SK-N-SH treated with all-trans-retinoic acid at 6 μM for 48 hours (cell line): Measurements from ENCODE around the gene STPG1.

Experiments used
- ARNTL ChIP-seq: fragments of 450-650 bp; formaldehyde crosslinking; IDR thresholded peaks from 2 replicates; pipeline ENCODE4 v1.5.0; 2020; ENCODE audit warnings: low read depth, mild to moderate bottlenecking, moderate library complexity, borderline replicate concordance
- CSDC2 ChIP-seq: fragments of 250-450 bp; sonication (Bioruptor Pico); IDR thresholded peaks from 2 replicates; pipeline ENCODE4 v1.5.0; 2020; ENCODE audit warnings: mild to moderate bottlenecking, moderate library complexity
- ESRRG ChIP-seq: fragments of 250-450 bp; sonication (Bioruptor Pico); IDR thresholded peaks from 2 replicates; pipeline ENCODE4 v1.6.1; 2021; ENCODE audit warnings: mild to moderate bottlenecking
- GLIS3 ChIP-seq: fragments of 250-450 bp; sonication (Bioruptor Pico); IDR thresholded peaks from 2 replicates; pipeline ENCODE4 v1.5.0; 2020; ENCODE audit warnings: mild to moderate bottlenecking, moderate library complexity
- PPARA ChIP-seq: fragments of 250-450 bp; sonication (Bioruptor Pico); IDR thresholded peaks from 2 replicates; pipeline ENCODE4 v1.5.0; 2020; ENCODE audit warnings: mild to moderate bottlenecking, borderline replicate concordance
- RARB ChIP-seq: fragments of 250-450 bp; sonication (Bioruptor Pico); IDR thresholded peaks from 2 replicates; pipeline ENCODE4 v1.8.0; 2021; ENCODE audit warnings: mild to moderate bottlenecking, moderate library complexity
- TCF4 ChIP-seq: fragments of 250-450 bp; sonication (Bioruptor Pico); IDR thresholded peaks from 2 replicates; pipeline ENCODE4 v1.8.0; 2021; ENCODE audit warnings: mild to moderate bottlenecking, moderate library complexity, borderline replicate concordance
- ZFP3 ChIP-seq: fragments of 250-450 bp; sonication (Bioruptor Pico); IDR thresholded peaks from 2 replicates; pipeline ENCODE4 v1.5.0; 2020; ENCODE audit warnings: mild to moderate bottlenecking, moderate library complexity
- ZFP30 ChIP-seq: fragments of 450-650 bp; formaldehyde crosslinking; IDR thresholded peaks from 2 replicates; pipeline ENCODE4 v1.5.0; 2022; ENCODE audit warnings: mild to moderate bottlenecking, moderate library complexity
- ZNF565 ChIP-seq: fragments of 450-650 bp; formaldehyde crosslinking; conservative IDR thresholded peaks from 2 replicates; pipeline ENCODE4 v1.5.0; 2020; ENCODE audit warnings: low read depth, mild to moderate bottlenecking, moderate library complexity
- ZNF70 ChIP-seq: fragments of 450-650 bp; formaldehyde crosslinking; IDR thresholded peaks from 2 replicates; pipeline ENCODE4 v1.5.0; 2020; ENCODE audit warnings: mild to moderate bottlenecking, moderate library complexity
- TF ChIP-seq, protein P1 (sequence below): fragments of 250-450 bp; sonication (Bioruptor Pico); IDR thresholded peaks from 2 replicates; pipeline ENCODE4 v1.8.0; 2020; ENCODE audit warnings: mild to moderate bottlenecking, moderate library complexity, borderline replicate concordance
- TF ChIP-seq, protein P2 (sequence below): fragments of 250-450 bp; sonication (Bioruptor Pico); IDR thresholded peaks from 2 replicates; pipeline ENCODE4 v1.8.0; 2021; ENCODE audit warnings: low read depth, mild to moderate bottlenecking, moderate library complexity, borderline replicate concordance
- TF ChIP-seq, protein P3 (sequence below): fragments of 250-450 bp; sonication (Bioruptor Pico); IDR thresholded peaks from 2 replicates; pipeline ENCODE4 v1.5.1; 2021; ENCODE audit warnings: mild to moderate bottlenecking, moderate library complexity

GRCh38 chr1:24403806-24404205 lies 9.8 kb downstream of the STPG1 start:
- TF ChIP-seq ZFP3 (CRISPR knock-in tag), result no peak
- TF ChIP-seq TCF4 (CRISPR knock-in tag), result no peak
- TF ChIP-seq ZNF70 (CRISPR knock-in tag), result no peak
- TF ChIP-seq, protein P1, sequence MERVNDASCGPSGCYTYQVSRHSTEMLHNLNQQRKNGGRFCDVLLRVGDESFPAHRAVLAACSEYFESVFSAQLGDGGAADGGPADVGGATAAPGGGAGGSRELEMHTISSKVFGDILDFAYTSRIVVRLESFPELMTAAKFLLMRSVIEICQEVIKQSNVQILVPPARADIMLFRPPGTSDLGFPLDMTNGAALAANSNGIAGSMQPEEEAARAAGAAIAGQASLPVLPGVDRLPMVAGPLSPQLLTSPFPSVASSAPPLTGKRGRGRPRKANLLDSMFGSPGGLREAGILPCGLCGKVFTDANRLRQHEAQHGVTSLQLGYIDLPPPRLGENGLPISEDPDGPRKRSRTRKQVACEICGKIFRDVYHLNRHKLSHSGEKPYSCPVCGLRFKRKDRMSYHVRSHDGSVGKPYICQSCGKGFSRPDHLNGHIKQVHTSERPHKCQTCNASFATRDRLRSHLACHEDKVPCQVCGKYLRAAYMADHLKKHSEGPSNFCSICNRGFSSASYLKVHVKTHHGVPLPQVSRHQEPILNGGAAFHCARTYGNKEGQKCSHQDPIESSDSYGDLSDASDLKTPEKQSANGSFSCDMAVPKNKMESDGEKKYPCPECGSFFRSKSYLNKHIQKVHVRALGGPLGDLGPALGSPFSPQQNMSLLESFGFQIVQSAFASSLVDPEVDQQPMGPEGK (CRISPR knock-in tag), result no peak
- TF ChIP-seq GLIS3, result no peak
- no peak for TF ChIP-seq PPARA
- TF ChIP-seq ARNTL (CRISPR knock-in tag), result no peak
- TF ChIP-seq ZFP30 (CRISPR knock-in tag), result no peak
- TF ChIP-seq, protein P2, sequence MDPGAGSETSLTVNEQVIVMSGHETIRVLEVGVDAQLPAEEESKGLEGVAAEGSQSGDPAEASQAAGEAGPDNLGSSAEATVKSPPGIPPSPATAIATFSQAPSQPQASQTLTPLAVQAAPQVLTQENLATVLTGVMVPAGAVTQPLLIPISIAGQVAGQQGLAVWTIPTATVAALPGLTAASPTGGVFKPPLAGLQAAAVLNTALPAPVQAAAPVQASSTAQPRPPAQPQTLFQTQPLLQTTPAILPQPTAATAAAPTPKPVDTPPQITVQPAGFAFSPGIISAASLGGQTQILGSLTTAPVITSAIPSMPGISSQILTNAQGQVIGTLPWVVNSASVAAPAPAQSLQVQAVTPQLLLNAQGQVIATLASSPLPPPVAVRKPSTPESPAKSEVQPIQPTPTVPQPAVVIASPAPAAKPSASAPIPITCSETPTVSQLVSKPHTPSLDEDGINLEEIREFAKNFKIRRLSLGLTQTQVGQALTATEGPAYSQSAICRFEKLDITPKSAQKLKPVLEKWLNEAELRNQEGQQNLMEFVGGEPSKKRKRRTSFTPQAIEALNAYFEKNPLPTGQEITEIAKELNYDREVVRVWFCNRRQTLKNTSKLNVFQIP (CRISPR knock-in tag), result no peak
- no peak for TF ChIP-seq CSDC2
- no peak for TF ChIP-seq RARB (CRISPR knock-in tag)
- TF ChIP-seq, protein P3, sequence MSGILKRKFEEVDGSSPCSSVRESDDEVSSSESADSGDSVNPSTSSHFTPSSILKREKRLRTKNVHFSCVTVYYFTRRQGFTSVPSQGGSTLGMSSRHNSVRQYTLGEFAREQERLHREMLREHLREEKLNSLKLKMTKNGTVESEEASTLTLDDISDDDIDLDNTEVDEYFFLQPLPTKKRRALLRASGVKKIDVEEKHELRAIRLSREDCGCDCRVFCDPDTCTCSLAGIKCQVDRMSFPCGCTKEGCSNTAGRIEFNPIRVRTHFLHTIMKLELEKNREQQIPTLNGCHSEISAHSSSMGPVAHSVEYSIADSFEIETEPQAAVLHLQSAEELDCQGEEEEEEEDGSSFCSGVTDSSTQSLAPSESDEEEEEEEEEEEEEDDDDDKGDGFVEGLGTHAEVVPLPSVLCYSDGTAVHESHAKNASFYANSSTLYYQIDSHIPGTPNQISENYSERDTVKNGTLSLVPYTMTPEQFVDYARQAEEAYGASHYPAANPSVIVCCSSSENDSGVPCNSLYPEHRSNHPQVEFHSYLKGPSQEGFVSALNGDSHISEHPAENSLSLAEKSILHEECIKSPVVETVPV (CRISPR knock-in tag), result no peak
- no peak for TF ChIP-seq ESRRG (CRISPR knock-in tag)
- TF ChIP-seq ZNF565 (CRISPR knock-in tag), result no peak
